ENCODE results near the gene ARHGAP28. TPM values are rescaled to one million over a fixed set of nuclear protein-coding genes. Genes with fewer than 3 reads are reported as not detected.
"Not testable (repeated sequence)": the region's sequence is repeated elsewhere in the genome, so short reads cannot be mapped to it uniquely, and the experiment has no call there.

Gene ARHGAP28
- total RNA-seq, 1 donor from 2014 or later, result 1.5 TPM

DNA sequence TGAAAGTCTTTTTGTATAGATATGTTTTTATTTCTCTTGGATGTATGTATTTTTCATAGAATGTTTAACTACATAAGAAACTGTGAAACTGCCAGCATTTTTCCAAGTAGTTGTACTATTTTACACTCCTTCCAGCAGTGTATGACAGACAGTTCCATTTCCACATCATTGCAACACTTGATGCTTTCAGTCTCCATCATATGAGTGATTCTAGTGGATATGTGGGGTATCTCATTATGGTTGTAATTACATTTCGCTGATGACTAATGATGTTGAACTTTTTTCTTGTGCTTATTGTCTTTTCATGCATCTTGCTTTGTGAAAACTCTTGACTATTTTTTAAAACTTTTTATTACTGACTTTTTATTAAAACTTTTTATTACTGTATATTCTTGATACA is 101.4 kb downstream of the ARHGAP28 start:
- Histone ChIP-seq H3K9me3 (replicated peaks) (peaks cover 22% of the 10 kb centered on the region), H3K27me3 (ENCODE audit: low read depth) (no peaks in the 10 kb centered on the region), H3K36me3 (no peaks in the 10 kb centered on the region), H3K4me3 (no peak overlapping the region), H3K27ac (replicated peaks) (no peak overlapping the region), H3K4me1 (no peaks in the 10 kb centered on the region)
- DNase-seq, result no peak
- intact Hi-C loops (cut with micrococcal nuclease), result no loop called here
- TF ChIP-seq, protein P1, sequence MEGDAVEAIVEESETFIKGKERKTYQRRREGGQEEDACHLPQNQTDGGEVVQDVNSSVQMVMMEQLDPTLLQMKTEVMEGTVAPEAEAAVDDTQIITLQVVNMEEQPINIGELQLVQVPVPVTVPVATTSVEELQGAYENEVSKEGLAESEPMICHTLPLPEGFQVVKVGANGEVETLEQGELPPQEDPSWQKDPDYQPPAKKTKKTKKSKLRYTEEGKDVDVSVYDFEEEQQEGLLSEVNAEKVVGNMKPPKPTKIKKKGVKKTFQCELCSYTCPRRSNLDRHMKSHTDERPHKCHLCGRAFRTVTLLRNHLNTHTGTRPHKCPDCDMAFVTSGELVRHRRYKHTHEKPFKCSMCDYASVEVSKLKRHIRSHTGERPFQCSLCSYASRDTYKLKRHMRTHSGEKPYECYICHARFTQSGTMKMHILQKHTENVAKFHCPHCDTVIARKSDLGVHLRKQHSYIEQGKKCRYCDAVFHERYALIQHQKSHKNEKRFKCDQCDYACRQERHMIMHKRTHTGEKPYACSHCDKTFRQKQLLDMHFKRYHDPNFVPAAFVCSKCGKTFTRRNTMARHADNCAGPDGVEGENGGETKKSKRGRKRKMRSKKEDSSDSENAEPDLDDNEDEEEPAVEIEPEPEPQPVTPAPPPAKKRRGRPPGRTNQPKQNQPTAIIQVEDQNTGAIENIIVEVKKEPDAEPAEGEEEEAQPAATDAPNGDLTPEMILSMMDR (IDR thresholded peaks at IDR 0.05; ENCODE audit: borderline replicate concordance), result no peak

DNA sequence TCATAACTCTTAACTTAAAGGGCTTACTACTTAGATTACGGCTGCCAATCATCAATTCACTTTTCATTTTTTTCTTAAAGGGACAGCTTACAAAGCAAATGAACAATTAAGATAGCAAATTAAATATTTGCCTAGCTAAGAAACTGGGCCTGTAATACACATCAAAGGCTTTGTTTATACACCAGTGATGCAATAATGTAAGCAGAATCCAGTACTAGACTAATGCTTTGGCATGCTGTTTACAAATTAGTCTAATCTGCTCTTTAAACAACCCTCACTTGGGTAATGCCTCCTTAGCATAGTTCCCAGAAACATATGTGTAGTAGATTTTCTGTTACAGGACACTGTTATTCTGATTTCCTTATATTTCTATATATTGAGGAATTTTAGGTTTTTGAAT is 105.8 kb downstream of the ARHGAP28 start:
- DNase-seq, result no peak
- Histone ChIP-seq H3K4me3 (no peak overlapping the region), H3K9me3 (replicated peaks) (peaks cover 17% of the 10 kb centered on the region), H3K4me1 (no peaks in the 10 kb centered on the region), H3K27me3 (ENCODE audit: low read depth) (no peaks in the 10 kb centered on the region), H3K36me3 (no peaks in the 10 kb centered on the region), H3K27ac (replicated peaks) (no peak overlapping the region)
- TF ChIP-seq, protein P1 (IDR thresholded peaks at IDR 0.05; ENCODE audit: borderline replicate concordance), result no peak
- intact Hi-C loops (cut with micrococcal nuclease), result no loop called here

DNA sequence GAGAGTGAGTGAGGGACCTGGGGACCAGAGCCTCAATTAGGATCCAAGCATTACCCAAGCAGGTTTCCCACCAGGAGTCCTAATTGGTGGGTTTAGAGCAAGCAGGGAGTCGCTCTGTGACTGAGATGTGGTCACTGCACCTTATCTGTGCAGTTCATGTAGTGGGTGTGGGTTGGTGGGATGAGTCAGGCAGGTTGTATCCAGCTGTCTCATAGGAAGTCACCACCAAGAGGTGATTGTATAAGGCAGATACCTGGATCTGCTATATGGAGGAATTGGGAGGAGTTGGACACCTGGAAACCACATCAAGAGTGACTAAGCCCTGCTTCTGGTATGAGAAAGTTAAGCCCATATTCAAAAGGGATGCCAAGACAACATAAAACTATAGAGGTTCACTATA is 106.8 kb downstream of the ARHGAP28 start:
- intact Hi-C loops (cut with micrococcal nuclease), result no loop called here
- H3K4me3 ChIP-seq, result no peak overlapping the region
- no peaks in the 10 kb centered on the region for H3K4me1 ChIP-seq
- peaks cover 15% of the 10 kb centered on the region for H3K9me3 ChIP-seq (replicated peaks)
- H3K27ac ChIP-seq (replicated peaks), result no peak overlapping the region
- no peaks in the 10 kb centered on the region for H3K27me3 ChIP-seq (ENCODE audit: low read depth)
- H3K36me3 ChIP-seq, result no peaks in the 10 kb centered on the region
- TF ChIP-seq, protein P1 (IDR thresholded peaks at IDR 0.05; ENCODE audit: borderline replicate concordance), result no peak
- no peak for DNase-seq

DNA sequence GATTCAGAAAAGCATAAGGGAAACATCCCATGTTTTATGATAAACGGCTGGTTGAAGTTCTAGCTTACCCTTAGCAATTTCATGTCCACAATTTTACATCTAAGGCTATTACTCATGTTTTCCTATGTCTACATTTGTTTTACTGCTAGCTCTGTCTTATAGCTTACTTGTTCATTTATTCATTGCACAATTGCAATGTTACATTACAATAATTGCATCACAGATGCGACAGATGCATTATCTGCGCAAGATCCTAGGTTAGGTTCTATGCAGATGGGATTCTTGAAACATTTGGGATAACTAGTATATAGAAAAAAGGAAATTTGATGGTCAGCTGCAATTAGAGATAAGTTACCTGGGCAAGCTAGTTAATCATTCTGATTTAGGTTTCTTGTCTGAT is 108.4 kb downstream of the ARHGAP28 start:
- H3K36me3 ChIP-seq, result no peaks in the 10 kb centered on the region
- H3K4me1 ChIP-seq, result no peaks in the 10 kb centered on the region
- no peak overlapping the region for H3K4me3 ChIP-seq
- no peaks in the 10 kb centered on the region for H3K27me3 ChIP-seq (ENCODE audit: low read depth)
- TF ChIP-seq, protein P1 (IDR thresholded peaks at IDR 0.05; ENCODE audit: borderline replicate concordance), result no peak
- DNase-seq, result no peak
- no peaks in the 10 kb centered on the region for H3K9me3 ChIP-seq (replicated peaks)
- intact Hi-C loops (cut with micrococcal nuclease), result no loop called here
- H3K27ac ChIP-seq (replicated peaks), result no peak overlapping the region

DNA sequence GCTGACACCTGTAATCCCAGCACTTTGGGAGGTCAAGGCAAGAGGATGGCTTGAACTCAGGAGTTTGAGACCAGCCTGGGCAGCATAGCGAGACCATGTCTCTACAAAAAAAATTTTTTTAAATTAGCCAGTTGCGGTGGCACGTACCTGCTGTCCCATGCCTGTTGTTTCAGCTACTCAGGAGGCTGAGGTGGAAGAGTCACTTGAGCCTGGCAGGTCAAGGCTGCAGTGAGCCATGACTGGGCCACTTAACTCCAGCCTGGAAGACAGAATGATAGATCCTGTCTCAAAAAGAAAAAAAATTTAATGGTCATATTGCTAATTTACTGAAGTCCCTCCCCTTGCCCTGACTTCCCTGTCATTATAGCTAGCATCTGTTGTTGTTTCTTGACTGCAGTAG is 112.6 kb downstream of the ARHGAP28 start:
- H3K27me3 ChIP-seq (ENCODE audit: low read depth), result no peaks in the 10 kb centered on the region
- no peak overlapping the region for H3K4me3 ChIP-seq
- H3K4me1 ChIP-seq, result no peaks in the 10 kb centered on the region
- intact Hi-C loops (cut with micrococcal nuclease), result no loop called here
- H3K36me3 ChIP-seq, result no peaks in the 10 kb centered on the region
- no peaks in the 10 kb centered on the region for H3K9me3 ChIP-seq (replicated peaks)
- DNase-seq, result no peak
- TF ChIP-seq, protein P1 (IDR thresholded peaks at IDR 0.05; ENCODE audit: borderline replicate concordance), result no peak
- no peak overlapping the region for H3K27ac ChIP-seq (replicated peaks)

DNA sequence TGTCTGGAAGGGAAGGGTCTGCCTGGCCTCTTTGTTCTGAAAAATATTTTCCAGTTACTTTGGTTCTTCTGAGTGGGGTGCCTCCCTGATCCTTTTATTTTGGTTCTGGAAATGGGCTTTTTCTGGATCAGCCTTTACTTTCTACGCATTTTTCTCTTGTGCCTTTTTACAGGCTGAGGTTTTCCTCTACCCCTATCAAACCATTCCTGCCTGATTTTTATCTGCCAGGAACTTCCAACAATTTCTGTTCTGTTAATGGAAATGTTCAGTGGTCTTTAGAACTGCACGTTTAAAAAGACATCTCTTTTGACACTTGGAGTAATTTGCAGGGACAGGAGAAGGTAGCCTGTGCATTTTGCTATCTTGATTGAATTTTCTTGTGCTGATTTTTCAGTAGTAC is 113.8 kb downstream of the ARHGAP28 start:
- H3K36me3 ChIP-seq, result no peaks in the 10 kb centered on the region
- intact Hi-C loops (cut with micrococcal nuclease), result no loop called here
- DNase-seq, result no peak
- no peaks in the 10 kb centered on the region for H3K9me3 ChIP-seq (replicated peaks)
- no peak overlapping the region for H3K4me3 ChIP-seq
- H3K27ac ChIP-seq (replicated peaks), result no peak overlapping the region
- TF ChIP-seq, protein P1 (IDR thresholded peaks at IDR 0.05; ENCODE audit: borderline replicate concordance), result no peak
- no peaks in the 10 kb centered on the region for H3K27me3 ChIP-seq (ENCODE audit: low read depth)
- no peaks in the 10 kb centered on the region for H3K4me1 ChIP-seq

DNA sequence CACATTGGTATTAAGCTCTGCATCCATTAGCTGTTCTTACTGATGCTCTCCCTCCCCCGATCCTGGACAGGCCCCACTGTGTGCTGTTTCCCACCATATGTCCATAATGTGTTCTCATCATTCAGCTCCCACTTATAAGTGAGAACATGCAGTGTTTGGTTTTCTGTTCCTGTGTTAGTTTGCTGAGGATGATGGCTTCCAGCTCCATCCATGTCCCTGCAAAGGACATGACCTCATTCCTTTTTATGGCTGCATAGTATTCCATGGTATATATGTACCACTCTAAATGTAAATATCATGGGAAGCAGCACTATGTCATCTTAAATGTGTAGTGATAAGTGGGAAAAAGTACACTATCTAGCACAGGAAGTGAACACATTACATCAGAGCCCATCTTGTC is 116.0 kb downstream of the ARHGAP28 start:
- H3K36me3 ChIP-seq; DNase-seq; intact Hi-C loops (cut with micrococcal nuclease); H3K4me3 ChIP-seq; H3K27ac ChIP-seq (replicated peaks); H3K4me1 ChIP-seq; H3K9me3 ChIP-seq (replicated peaks); H3K27me3 ChIP-seq (ENCODE audit: low read depth): not testable (repeated sequence)
